Measurements from ENCODE around the gene TTLL11. TPM values are rescaled to one million over a fixed set of nuclear protein-coding genes. Genes with fewer than 3 reads are reported as not detected.

TTLL11 gene
- total and polyA plus RNA-seq, 2 of the 8 experiments (the other 6 are each of a cell fraction or from before 2014, with no cell fraction given): 0.56 to 0.80 TPM

DNA sequence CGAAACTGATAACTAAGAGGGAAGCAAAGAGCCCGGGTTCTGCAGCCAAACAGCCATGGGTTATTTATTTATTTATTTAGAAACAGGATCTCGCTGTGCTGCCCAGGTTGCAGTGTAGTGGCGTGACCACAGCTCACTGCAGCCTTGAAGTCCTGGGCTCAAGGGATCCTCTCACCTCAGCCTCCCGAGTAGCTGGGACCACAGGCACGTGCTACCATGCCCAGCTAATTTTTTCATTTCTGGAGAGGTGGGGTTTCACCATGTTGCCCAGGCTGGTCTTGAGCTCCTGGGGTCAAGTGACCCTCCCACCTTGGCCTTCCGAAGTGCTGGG lies 42.4 kb upstream of the TTLL11 start:
- Histone ChIP-seq H3K9me3 (ENCODE audit: insufficient read depth in 2 of 2, low read depth in 1 of 2, low read length in 1 of 2) (no peaks in the 10 kb centered on the region), H4K20me1 (replicated peaks in 1 of 2; ENCODE audit: control insufficient read depth in 1 of 2, insufficient read depth in 2 of 2, low read length in 2 of 2) (peaks cover 0 to 1% of the 10 kb centered on the region in 2 experiments), H2AK5ac (ENCODE audit: low read depth, low read length) (no peak overlapping the region), H3K14ac (ENCODE audit: insufficient read length) (no peak overlapping the region), H3K36me3 (ENCODE audit: control insufficient read depth in 2 of 4, insufficient read depth in 4 of 4, low read length in 3 of 4) (no peaks in the 10 kb centered on the region), H3K79me2 (ENCODE audit: control insufficient read depth in 1 of 2, insufficient read depth in 2 of 2, low read length in 2 of 2) (no peaks in the 10 kb centered on the region), H2BK5ac (ENCODE audit: low read depth, low read length) (no peak overlapping the region), H3K4me3 (ENCODE audit: extremely low read depth in 1 of 4, insufficient read depth in 2 of 4, low read depth in 3 of 4, low read length in 4 of 4) (no peak overlapping the region), H3K23me2 (ENCODE audit: low read depth, low read length) (0 out of 2 replicates have a peak, but pooled peaks cover 2% of the 10 kb centered on the region), H3K9ac (replicated peaks in 1 of 4; ENCODE audit: extremely low read depth in 1 of 4, low read depth in 3 of 4, low read length in 3 of 4) (no peak overlapping the region), H2BK15ac (ENCODE audit: low read length) (no peak overlapping the region), H3K27ac (ENCODE audit: low read depth, low read length) (no peak overlapping the region), H2AFZ (ENCODE audit: low read length) (no peak overlapping the region), H3K4ac (replicated peaks; ENCODE audit: insufficient read length, low read depth, low read length) (no peak overlapping the region), H3K4me2 (ENCODE audit: insufficient read depth in 1 of 2, low read depth in 2 of 2, low read length in 2 of 2) (no peak overlapping the region), H3K18ac (ENCODE audit: extremely low read depth, low read length) (no peak overlapping the region), H2BK120ac (replicated peaks; ENCODE audit: low read depth, low read length) (no peak overlapping the region), H2BK12ac (ENCODE audit: low read depth, low read length) (no peak overlapping the region), H4K91ac (replicated peaks; ENCODE audit: insufficient read length, low read length) (no peak overlapping the region), H4K8ac (ENCODE audit: extremely low read depth, insufficient read depth, low read length) (no peak overlapping the region), H3K23ac (ENCODE audit: insufficient read length) (no peak overlapping the region), H2BK20ac (ENCODE audit: low read length) (no peak overlapping the region), H3K4me1 (replicated peaks in 1 of 4; ENCODE audit: control insufficient read depth in 3 of 4, insufficient read depth in 4 of 4, low read length in 3 of 4) (peaks cover 16 to 21% (median 18%) of the 10 kb centered on the region in 4 experiments), H4K5ac (ENCODE audit: insufficient read length, low read depth, low read length) (no peak overlapping the region), H3K56ac (replicated peaks; ENCODE audit: insufficient read length, low read depth, low read length) (no peak overlapping the region), H3K79me1 (ENCODE audit: low read depth, low read length) (no peaks in the 10 kb centered on the region), H3K27me3 (replicated peaks in 1 of 4; ENCODE audit: control insufficient read depth in 3 of 4, extremely low read depth in 1 of 4, insufficient read depth in 3 of 4, low read length in 3 of 4) (peaks cover 0 to 5% (median 3%) of the 10 kb centered on the region in 4 experiments; a peak in 3 of 7 replicates)
- TF ChIP-seq JUN (IDR thresholded peaks at IDR 0.05; ENCODE audit: low read depth, low read length) (no peak), MAFK (IDR thresholded peaks at IDR 0.05; ENCODE audit: low read depth, low read length) (no peak), EGR1 (IDR thresholded peaks at IDR 0.05; ENCODE audit: borderline replicate concordance, low read depth, low read length) (no peak), CBX5 (IDR thresholded peaks at IDR 0.05; ENCODE audit: low read depth, low read length) (no peak)
- ChIA-PET CTCF (ENCODE audit: partially characterized antibody) (interaction anchor here (0.6 to 9.9 kb wide), 13 partner anchors 10 to 216 kb away, joined by 3 to 152 read pairs (median 4); partner anchors contain the start of genes MORN5 and NDUFA8), POLR2A (ENCODE audit: partially characterized antibody) (no interaction called here)
- DNase-seq (ENCODE audit: low read depth in 1 of 2, low spot score in 2 of 2) (no peak), FAIRE-seq (no peak)
- WGBS, 2 experiments (ENCODE audit: extremely low coverage in 1 of 2, insufficient coverage in 1 of 2, insufficient read length in 1 of 2, insufficient replicate concordance in 2 of 2, low coverage in 1 of 2, low lambda C conversion rate in 2 of 2, missing lambda C conversion rate in 1 of 2): 86% methylated on average over 7 of the region's 7 CpGs; no CpG with 5 or more reads in 1 of the 2 experiments

Data from H1 (cell line).